ENCODE measurements around the gene SNAP91. TPM values are rescaled to one million over a fixed set of nuclear protein-coding genes. Genes with fewer than 3 reads are reported as not detected.

SNAP91 gene
- total RNA-seq, 1 experiment from 2014 or later = 0.70 TPM

DNA sequence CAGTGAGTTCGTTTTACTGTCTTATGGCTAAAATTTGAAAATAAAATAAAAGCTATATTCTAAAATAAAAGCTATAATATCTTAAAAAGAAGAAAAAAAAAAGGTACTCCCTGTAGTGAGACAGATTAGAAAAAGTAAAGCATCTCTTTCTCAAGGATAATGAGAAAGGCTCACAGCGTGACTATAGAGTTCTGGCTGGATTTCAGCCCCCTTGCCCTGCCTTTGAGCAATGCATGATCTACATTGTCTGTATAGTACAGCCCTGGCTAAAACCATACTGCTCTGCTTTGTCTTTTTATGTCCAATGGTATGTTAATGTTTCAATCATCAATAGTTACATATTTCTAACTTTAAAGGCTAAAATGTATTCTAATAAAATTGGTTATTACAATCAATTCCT is 105.3 kb downstream of the SNAP91 start:
- ChIA-PET CTCF (interaction anchor here (0.8 to 2.4 kb wide), 3 partner anchors 12 to 106 kb away, joined by 3 to 10 read pairs (median 3); partner anchors contain the start of gene SNAP91), POLR2A (no interaction called here)
- H3K27me3 Mint-ChIP-seq (ENCODE audit: low read depth) = no peaks in the 10 kb centered on the region
- no peaks in the 10 kb centered on the region for H3K4me1 Mint-ChIP-seq
- TF ChIP-seq ZBTB43 (CRISPR knock-in tag; IDR thresholded peaks at IDR 0.05) (no peak), ZNF219 (CRISPR knock-in tag; IDR thresholded peaks at IDR 0.05; ENCODE audit: borderline replicate concordance) (no peak), NR2C2 (CRISPR knock-in tag; IDR thresholded peaks at IDR 0.05) (no peak), ZNF671 (CRISPR knock-in tag; IDR thresholded peaks at IDR 0.05) (no peak), AFF4 (CRISPR knock-in tag; IDR thresholded peaks at IDR 0.05; ENCODE audit: borderline replicate concordance) (no peak), FOXJ3 (CRISPR knock-in tag; IDR thresholded peaks at IDR 0.05; ENCODE audit: borderline replicate concordance) (no peak), USF1 (CRISPR knock-in tag; IDR thresholded peaks at IDR 0.05) (no peak), IRF2 (CRISPR knock-in tag; IDR thresholded peaks at IDR 0.05; ENCODE audit: borderline replicate concordance, low read depth) (no peak), IRF1 (CRISPR knock-in tag; IDR thresholded peaks at IDR 0.05) (no peak), ZNF512 (CRISPR knock-in tag; IDR thresholded peaks at IDR 0.05; ENCODE audit: borderline replicate concordance) (no peak), ERG (CRISPR knock-in tag; IDR thresholded peaks at IDR 0.05) (no peak), ZNF232 (CRISPR knock-in tag; IDR thresholded peaks at IDR 0.05) (no peak), ATF6 (CRISPR knock-in tag; IDR thresholded peaks at IDR 0.05) (no peak), SP1 (CRISPR knock-in tag; conservative IDR thresholded peaks at IDR 0.05) (no peak), GTF2I (CRISPR knock-in tag; conservative IDR thresholded peaks at IDR 0.05) (no peak), ZNF423 (CRISPR knock-in tag; IDR thresholded peaks at IDR 0.05) (no peak)
- TF ChIP-seq, protein P1, sequence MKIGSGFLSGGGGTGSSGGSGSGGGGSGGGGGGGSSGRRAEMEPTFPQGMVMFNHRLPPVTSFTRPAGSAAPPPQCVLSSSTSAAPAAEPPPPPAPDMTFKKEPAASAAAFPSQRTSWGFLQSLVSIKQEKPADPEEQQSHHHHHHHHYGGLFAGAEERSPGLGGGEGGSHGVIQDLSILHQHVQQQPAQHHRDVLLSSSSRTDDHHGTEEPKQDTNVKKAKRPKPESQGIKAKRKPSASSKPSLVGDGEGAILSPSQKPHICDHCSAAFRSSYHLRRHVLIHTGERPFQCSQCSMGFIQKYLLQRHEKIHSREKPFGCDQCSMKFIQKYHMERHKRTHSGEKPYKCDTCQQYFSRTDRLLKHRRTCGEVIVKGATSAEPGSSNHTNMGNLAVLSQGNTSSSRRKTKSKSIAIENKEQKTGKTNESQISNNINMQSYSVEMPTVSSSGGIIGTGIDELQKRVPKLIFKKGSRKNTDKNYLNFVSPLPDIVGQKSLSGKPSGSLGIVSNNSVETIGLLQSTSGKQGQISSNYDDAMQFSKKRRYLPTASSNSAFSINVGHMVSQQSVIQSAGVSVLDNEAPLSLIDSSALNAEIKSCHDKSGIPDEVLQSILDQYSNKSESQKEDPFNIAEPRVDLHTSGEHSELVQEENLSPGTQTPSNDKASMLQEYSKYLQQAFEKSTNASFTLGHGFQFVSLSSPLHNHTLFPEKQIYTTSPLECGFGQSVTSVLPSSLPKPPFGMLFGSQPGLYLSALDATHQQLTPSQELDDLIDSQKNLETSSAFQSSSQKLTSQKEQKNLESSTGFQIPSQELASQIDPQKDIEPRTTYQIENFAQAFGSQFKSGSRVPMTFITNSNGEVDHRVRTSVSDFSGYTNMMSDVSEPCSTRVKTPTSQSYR (CRISPR knock-in tag; IDR thresholded peaks at IDR 0.05) = no peak
- TF ChIP-seq, protein P2, sequence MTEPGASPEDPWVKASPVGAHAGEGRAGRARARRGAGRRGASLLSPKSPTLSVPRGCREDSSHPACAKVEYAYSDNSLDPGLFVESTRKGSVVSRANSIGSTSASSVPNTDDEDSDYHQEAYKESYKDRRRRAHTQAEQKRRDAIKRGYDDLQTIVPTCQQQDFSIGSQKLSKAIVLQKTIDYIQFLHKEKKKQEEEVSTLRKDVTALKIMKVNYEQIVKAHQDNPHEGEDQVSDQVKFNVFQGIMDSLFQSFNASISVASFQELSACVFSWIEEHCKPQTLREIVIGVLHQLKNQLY (CRISPR knock-in tag; IDR thresholded peaks at IDR 0.05) = no peak
- TF ChIP-seq, protein P3, sequence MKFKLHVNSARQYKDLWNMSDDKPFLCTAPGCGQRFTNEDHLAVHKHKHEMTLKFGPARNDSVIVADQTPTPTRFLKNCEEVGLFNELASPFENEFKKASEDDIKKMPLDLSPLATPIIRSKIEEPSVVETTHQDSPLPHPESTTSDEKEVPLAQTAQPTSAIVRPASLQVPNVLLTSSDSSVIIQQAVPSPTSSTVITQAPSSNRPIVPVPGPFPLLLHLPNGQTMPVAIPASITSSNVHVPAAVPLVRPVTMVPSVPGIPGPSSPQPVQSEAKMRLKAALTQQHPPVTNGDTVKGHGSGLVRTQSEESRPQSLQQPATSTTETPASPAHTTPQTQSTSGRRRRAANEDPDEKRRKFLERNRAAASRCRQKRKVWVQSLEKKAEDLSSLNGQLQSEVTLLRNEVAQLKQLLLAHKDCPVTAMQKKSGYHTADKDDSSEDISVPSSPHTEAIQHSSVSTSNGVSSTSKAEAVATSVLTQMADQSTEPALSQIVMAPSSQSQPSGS (CRISPR knock-in tag; IDR thresholded peaks at IDR 0.05; ENCODE audit: borderline replicate concordance, low read depth) = no peak
- no peak overlapping the region for H3K4me3 Mint-ChIP-seq
- H3K27ac Mint-ChIP-seq = no peak overlapping the region
- ATAC-seq (no peak), DNase-seq (ENCODE audit: low spot score) (no peak)
- no peaks in the 10 kb centered on the region for H3K9me3 Mint-ChIP-seq
- no peaks in the 10 kb centered on the region for H3K36me3 Mint-ChIP-seq
